ENCODE data around the gene GABRR2.

GRCh38 chr6:89311853-89312531 is 3.1 kb downstream of the GABRR2 start:
- TF ChIP-seq CTCF (IDR thresholded peaks at IDR 0.05) (peak in 1 of 2 donors; percentile 60), EP300 (IDR thresholded peaks at IDR 0.05) (no peak)
